Non-pigmented ciliary epithelial cell (primary cell): Measurements from ENCODE around the gene SAP30.
A peak's percentile ranks its signal among the peaks of the same experiment; 100 is the strongest.

Source experiments
- DNase-seq: peaks from one replicate; pipeline ENCODE4 v3.0.0-alpha.2; 2010; ENCODE audit warnings: low read depth

SAP30 gene

DNA sequence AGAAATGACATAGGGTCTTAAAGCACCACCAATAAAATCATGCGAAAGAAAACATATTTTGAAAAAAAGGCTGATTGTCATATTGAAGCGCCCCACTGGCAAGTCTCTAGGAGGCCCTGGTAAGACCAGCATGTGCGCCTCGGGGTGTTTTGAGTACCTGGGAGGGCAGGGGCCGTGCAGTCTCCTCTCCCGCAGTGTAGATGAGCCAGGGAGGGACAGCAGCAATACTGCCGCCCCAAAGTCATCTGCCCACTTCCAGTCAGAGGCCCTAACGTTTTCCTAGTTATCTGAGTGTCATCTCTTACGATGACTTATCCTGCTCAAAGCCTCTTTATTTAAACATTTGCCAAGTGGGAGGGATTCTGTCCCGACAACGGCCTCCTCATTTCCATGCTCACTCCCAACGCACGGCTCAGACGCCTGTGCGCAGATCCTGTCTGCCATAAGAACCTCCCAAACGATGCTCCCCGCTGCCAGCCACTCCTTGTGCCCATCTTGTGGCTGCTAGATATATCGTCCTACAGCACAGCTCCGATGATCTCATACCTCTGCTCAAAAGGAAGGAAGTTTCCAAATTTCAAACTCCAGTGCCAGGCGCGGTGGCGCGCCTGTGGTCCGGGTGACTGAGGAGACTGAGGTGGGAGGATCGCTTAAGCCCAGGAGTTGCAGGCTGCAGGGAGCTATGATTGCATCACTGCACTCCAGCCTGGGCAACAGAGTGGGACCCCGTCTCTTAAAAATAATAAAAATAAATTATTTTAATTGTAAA lies 45.3 kb downstream of the SAP30 start:
- no peak for DNase-seq

- DNase-seq, result no peak
Observed at GRCh38 chr4:173417833-173418232, 47.1 kb downstream of the SAP30 start.

GRCh38 chr4:173418639-173419038 lies 47.9 kb downstream of the SAP30 start:
- DNase-seq, result no peak

GRCh38 chr4:173420324-173420752 lies 49.6 kb downstream of the SAP30 start:
- DNase-seq, result no peak

DNA sequence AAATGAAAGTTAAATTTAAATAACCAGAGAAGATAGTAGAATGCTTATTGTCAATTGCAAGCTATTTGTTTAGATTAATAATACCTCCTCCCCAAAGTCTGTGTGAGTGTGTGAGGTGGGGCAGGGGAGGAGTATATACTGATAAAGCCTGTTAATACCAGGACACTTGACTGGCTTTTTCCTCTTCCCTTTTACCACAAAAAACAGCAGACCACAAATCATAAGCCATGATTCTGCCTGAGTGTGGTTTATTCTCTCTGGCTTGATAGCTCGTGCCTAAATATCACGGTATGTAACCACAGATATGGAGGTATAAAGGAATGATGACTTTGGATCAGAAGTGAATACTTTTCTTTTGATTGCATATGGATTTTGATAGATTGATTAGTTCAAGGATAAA lies 50.0 kb downstream of the SAP30 start:
- no peak for DNase-seq

GRCh38 chr4:173424899-173425805 lies 54.4 kb downstream of the SAP30 start:
- DNase-seq, result peak; percentile 41

DNA sequence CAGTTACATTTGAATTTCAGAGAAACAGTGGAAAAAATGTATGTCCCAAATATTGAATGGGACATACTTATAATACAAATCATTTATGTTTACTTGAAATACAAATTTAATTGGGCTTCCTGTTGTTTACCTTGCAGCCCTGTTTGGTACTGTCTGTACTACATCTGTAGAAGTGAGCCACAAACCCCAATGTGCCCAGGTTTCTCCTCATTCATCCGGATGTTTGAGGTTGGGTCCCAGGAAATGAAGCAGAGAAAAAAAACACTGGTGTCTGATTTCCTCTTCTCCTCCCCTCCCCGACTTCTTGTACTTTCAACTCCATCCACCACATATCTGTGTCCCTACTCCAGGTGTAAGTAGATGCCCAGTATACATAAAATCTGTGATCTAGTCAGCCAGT lies 55.3 kb downstream of the SAP30 start:
- DNase-seq, result no peak
